ENCODE results near the gene RETREG2. TPM values are rescaled to one million over a fixed set of nuclear protein-coding genes. Genes with fewer than 3 reads are reported as not detected.

Gene RETREG2
- total and polyA plus RNA-seq, 2 of the 4 experiments (the other 2 are of a cell fraction), result 45.2 to 51.1 TPM

DNA sequence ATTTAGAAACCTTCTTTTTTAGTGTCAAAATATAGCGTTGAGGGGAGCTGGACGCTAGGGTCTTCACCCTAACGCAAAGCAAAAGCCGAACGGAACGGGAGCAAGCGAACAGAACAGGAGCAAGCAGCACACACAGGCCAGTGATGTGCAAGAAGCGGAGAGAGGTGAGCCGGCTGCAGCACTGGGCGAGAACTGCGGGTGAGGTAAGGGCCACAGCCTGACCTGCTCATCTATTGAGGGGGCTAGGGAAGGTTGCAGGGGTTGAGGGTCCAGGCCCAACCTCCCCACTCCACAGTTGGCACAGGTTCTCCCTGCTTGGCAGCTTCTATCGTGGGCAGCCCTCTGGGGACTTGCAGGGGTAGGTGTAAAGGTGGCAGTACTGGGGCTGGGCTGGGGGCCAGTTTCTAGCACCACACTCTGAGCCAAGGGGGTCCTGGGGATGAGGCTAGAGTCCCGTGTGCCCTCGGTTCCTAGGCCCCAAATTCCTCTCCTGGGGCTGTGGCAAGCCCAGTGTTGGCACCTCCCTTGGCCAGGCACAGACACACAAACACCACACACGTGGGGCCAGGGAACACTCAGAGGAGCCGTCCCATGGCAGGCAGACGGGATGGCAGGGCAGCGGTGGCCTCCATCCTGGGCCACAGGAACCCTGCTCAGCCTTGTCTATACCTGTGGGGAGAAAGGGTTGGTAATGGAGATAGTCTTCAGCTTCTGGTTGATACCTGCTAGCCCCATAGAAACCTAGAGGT lies 41.9 kb downstream of the RETREG2 start (continued):
- TF ChIP-seq RAD21 (IDR thresholded peaks at IDR 0.05; ENCODE audit: low read length), result no peak

DNA sequence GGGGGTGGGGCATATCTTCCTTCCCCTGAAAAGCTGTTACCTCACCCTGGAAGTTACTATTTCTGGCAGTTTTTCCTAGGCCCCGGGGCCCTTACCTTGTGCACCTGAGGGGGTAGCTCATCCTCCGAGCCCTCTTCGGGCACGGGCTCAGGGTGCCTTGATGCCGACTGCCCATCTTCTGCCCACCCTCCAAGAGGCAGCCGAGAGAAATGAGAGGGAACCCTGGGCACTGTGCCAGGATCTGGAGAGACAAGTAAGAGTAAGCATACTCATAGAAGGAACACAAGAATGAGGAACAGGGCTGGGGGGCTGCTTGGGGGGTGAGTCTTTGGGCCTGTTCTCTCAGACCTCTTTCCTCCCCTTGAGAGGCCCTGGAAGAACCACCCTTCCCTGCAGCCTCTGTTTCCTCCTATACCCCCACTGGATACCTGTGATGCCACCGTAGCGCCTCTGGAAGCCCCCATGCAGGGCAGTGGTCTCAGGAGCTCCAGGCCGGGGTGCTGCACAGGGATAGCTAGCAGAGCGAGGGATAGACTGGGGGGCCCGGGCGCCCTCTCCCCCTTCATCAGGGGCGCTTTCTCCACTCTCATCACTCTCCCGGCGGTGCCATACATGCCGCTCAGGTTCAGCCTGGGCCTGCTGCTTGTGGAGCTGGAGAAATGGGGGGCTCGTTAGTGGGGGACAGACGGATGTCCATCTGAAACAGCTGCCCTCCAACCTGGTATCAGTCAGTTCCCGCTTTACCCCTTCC lies 42.8 kb downstream of the RETREG2 start:
- Histone ChIP-seq H3K4me3 (ENCODE audit: insufficient read depth, low read depth, low read length) (no peak overlapping the region), H3K9me1 (ENCODE audit: insufficient read depth, low read length) (peaks cover 6% of the 10 kb centered on the region), H3K18ac (ENCODE audit: low read depth, low read length) (no peak overlapping the region), H3K27ac (ENCODE audit: insufficient read depth, low read length) (no peak overlapping the region), H3K9ac (ENCODE audit: low read depth, low read length) (no peak overlapping the region), H3K27me3 (ENCODE audit: control insufficient read depth, insufficient read depth, low read length) (no peaks in the 10 kb centered on the region), H3K79me1 (ENCODE audit: low read depth in 1 of 2, low read length in 2 of 2) (peaks cover 8 to 20% of the 10 kb centered on the region in 2 experiments; a peak in 3 of 4 replicates), H3K36me3 (ENCODE audit: control insufficient read depth, insufficient read depth, low read length) (peaks cover 58% of the 10 kb centered on the region), H4K91ac (ENCODE audit: insufficient read depth, low read depth, low read length) (no peak overlapping the region), H3K14ac (replicated peaks; ENCODE audit: low read depth, low read length) (no peak overlapping the region), H2BK15ac (ENCODE audit: low read depth, low read length) (no peak overlapping the region), H3K23ac (ENCODE audit: low read depth, low read length) (no peak overlapping the region), H3K4me2 (ENCODE audit: low read depth, low read length) (no peak overlapping the region), H2AK5ac (ENCODE audit: low read depth, low read length) (no peak overlapping the region), H4K8ac (ENCODE audit: low read depth in 2 of 2, low read length in 2 of 2) (no peak overlapping the region), H2BK120ac (ENCODE audit: low read depth, low read length) (no peak overlapping the region), H3K4ac (ENCODE audit: low read depth, low read length) (no peak overlapping the region), H4K20me1 (ENCODE audit: insufficient read depth, low read length) (peaks cover 8% of the 10 kb centered on the region), H4K5ac (ENCODE audit: low read depth, low read length) (no peak overlapping the region), H2AK9ac (replicated peaks; ENCODE audit: low read depth, low read length, poor library complexity) (no peak overlapping the region), H3K9me3 (ENCODE audit: control insufficient read depth, insufficient read depth, low read length) (no peaks in the 10 kb centered on the region), H3K4me1 (ENCODE audit: control insufficient read depth, insufficient read depth, low read length) (peaks cover 5% of the 10 kb centered on the region; the same call in 1 of the 2 replicates), H2AFZ (replicated peaks; ENCODE audit: low read length, poor library complexity) (no peak overlapping the region), H2BK5ac (ENCODE audit: low read depth, low read length, poor library complexity, severe bottlenecking) (no peak overlapping the region), H3K56ac (ENCODE audit: extremely low read depth, insufficient read depth, low read length) (no peak overlapping the region), H2BK20ac (ENCODE audit: low read depth, low read length) (no peak overlapping the region)
- ChIA-PET POLR2A (ENCODE audit: unreplicated experiment) (no interaction called here), CTCF (no interaction called here)
- BruUV-seq (replicated peaks), result no TSS peak
- dilution Hi-C loops (cut with HindIII; ENCODE audit: low sequenced_read_pairs, unreplicated experiment), result no loop called here
- ATAC-seq (ENCODE audit: low read depth) (no peak), DNase-seq (no peak)
- WGBS, 2 experiments (ENCODE audit: extremely low coverage in 2 of 2, insufficient read length in 1 of 2), result no CpG with 5 or more reads among the region's 19 CpGs
- intact Hi-C loops (cut with micrococcal nuclease), result no loop called here
- in situ Hi-C loops (cut with MboI; ENCODE audit: low sequenced_read_pairs), result no loop called here
- no peak for TF ChIP-seq NFE2L2 (IDR thresholded peaks at IDR 0.05; ENCODE audit: low read depth, low read length)
- TF ChIP-seq MAFK (IDR thresholded peaks at IDR 0.05; ENCODE audit: low read depth, low read length), result no peak
- no peak for TF ChIP-seq RCOR1 (IDR thresholded peaks at IDR 0.05; ENCODE audit: insufficient replicate concordance, low read length)
- no peak for TF ChIP-seq RFX5 (IDR thresholded peaks at IDR 0.05; ENCODE audit: low read depth, low read length)
- no peak for TF ChIP-seq MXI1 (IDR thresholded peaks at IDR 0.05; ENCODE audit: borderline replicate concordance, low read depth, low read length)
- no peak for TF ChIP-seq RAD21 (IDR thresholded peaks at IDR 0.05; ENCODE audit: low read length)
- TF ChIP-seq POLR2A (IDR thresholded peaks at IDR 0.05; ENCODE audit: low read depth, low read length), result no peak
- TF ChIP-seq, protein P1, sequence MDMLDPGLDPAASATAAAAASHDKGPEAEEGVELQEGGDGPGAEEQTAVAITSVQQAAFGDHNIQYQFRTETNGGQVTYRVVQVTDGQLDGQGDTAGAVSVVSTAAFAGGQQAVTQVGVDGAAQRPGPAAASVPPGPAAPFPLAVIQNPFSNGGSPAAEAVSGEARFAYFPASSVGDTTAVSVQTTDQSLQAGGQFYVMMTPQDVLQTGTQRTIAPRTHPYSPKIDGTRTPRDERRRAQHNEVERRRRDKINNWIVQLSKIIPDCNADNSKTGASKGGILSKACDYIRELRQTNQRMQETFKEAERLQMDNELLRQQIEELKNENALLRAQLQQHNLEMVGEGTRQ (IDR thresholded peaks at IDR 0.05; ENCODE audit: low read depth, low read length), result no peak
- TF ChIP-seq SMC3 (IDR thresholded peaks at IDR 0.05; ENCODE audit: low read depth, low read length), result no peak
- TF ChIP-seq BHLHE40 (IDR thresholded peaks at IDR 0.05; ENCODE audit: low read depth, low read length), result no peak
- no peak for TF ChIP-seq CEBPB (IDR thresholded peaks at IDR 0.05; ENCODE audit: low read depth, low read length)
- no peak for TF ChIP-seq FOS (IDR thresholded peaks at IDR 0.05; ENCODE audit: low read depth, low read length)
- TF ChIP-seq, protein P2, sequence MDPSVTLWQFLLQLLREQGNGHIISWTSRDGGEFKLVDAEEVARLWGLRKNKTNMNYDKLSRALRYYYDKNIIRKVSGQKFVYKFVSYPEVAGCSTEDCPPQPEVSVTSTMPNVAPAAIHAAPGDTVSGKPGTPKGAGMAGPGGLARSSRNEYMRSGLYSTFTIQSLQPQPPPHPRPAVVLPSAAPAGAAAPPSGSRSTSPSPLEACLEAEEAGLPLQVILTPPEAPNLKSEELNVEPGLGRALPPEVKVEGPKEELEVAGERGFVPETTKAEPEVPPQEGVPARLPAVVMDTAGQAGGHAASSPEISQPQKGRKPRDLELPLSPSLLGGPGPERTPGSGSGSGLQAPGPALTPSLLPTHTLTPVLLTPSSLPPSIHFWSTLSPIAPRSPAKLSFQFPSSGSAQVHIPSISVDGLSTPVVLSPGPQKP (IDR thresholded peaks at IDR 0.05; ENCODE audit: borderline replicate concordance, low read depth, low read length), result no peak

Measured in IMR-90 (cell line).